Chondrocyte (in vitro differentiated cells): ENCODE data around the gene ARHGAP11A. TPM values are rescaled to one million over a fixed set of nuclear protein-coding genes. Genes with fewer than 3 reads are reported as not detected.

ENCODE experiments used
- DNase-seq: peaks from one replicate; pipeline ENCODE4 v3.0.0; 2021; ENCODE audit warnings: mixed read lengths, low spot score
- H3K27ac Mint-ChIP-seq: one replicate; pipeline ENCODE4 v1.8.0; 2021; ENCODE audit warnings: mild to moderate bottlenecking, moderate library complexity, mixed read lengths; ENCODE audit not compliant: unreplicated experiment
- H3K27me3 Mint-ChIP-seq: 2 replicates; pipeline ENCODE4 v1.8.0; 2021; ENCODE audit warnings: low read depth, mixed read lengths
- H3K36me3 Mint-ChIP-seq: 2 replicates; pipeline ENCODE4 v1.8.0; 2021; ENCODE audit warnings: low read depth, mixed read lengths
- H3K4me1 Mint-ChIP-seq: 2 replicates; pipeline ENCODE4 v1.8.0; 2021; ENCODE audit warnings: low read depth, mild to moderate bottlenecking, mixed read lengths
- H3K4me3 Mint-ChIP-seq: one replicate; pipeline ENCODE4 v1.8.0; 2021; ENCODE audit warnings: mild to moderate bottlenecking, moderate library complexity, mixed read lengths; ENCODE audit not compliant: unreplicated experiment
- H3K9me3 Mint-ChIP-seq: 2 replicates; pipeline ENCODE4 v1.8.0; 2021; ENCODE audit warnings: low read depth, mixed read lengths
- CTCF ChIP-seq: fragments of 200-600 bp; sonication (generic); IDR thresholded peaks from 2 replicates; pipeline ENCODE4 v1.5.0; 2021; ENCODE audit warnings: antibody characterized with exemption, mild to moderate bottlenecking, moderate library complexity
- total RNA-seq: library from RNA; stranded (reverse); gene quantifications from 3 replicates; pipeline ENCODE4 v1.2.1, GENCODE V29; 2021

ARHGAP11A gene
- total RNA-seq, 1 donor from 2014 or later = 14.5 TPM

- Mint-ChIP-seq H3K27ac (peak overlapping the region; percentile 68), H3K4me3 (no peak overlapping the region), H3K4me1 (peaks cover 31% of the 10 kb centered on the region), H3K9me3 (no peaks in the 10 kb centered on the region), H3K27me3 (no peaks in the 10 kb centered on the region), H3K36me3 (no peaks in the 10 kb centered on the region)
- no peak for DNase-seq
- no peak for TF ChIP-seq CTCF
These were observed 62.0 kb downstream of the ARHGAP11A start for GRCh38 chr15:32677238-32677750.

- H3K27ac Mint-ChIP-seq = no peak overlapping the region
- no peak overlapping the region for H3K4me3 Mint-ChIP-seq
- H3K9me3 Mint-ChIP-seq = no peaks in the 10 kb centered on the region
- DNase-seq = no peak
- no peaks in the 10 kb centered on the region for H3K27me3 Mint-ChIP-seq
- H3K4me1 Mint-ChIP-seq = peaks cover 51% of the 10 kb centered on the region
- TF ChIP-seq CTCF = peak; percentile 16
- H3K36me3 Mint-ChIP-seq = no peaks in the 10 kb centered on the region
These were observed 64.0 kb downstream of the ARHGAP11A start for GRCh38 chr15:32679298-32679690.

DNA sequence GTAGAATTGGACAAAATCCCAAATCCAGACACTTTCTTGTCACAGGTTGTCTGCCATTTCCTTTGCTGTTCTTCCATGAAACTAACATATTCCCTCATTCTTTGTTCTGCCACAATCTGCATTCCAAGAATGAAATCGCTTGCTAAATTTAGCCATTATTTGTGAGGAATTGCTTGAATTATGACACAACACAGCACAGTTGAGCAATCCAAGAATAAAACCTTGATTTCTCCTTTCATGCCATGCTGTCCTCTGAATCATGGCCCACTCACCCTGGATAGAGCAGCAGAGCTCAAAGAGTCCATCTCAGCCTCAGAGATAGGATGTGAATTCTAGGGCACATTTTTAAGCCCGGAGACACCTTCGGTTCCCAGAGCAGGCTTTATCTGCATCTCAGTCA lies 67.3 kb downstream of the ARHGAP11A start:
- Mint-ChIP-seq H3K9me3 (no peaks in the 10 kb centered on the region), H3K27me3 (no peaks in the 10 kb centered on the region), H3K4me1 (peaks cover 53% of the 10 kb centered on the region), H3K27ac (peak overlapping the region; percentile 88), H3K4me3 (no peak overlapping the region), H3K36me3 (peaks cover 1% of the 10 kb centered on the region)
- no peak for TF ChIP-seq CTCF
- DNase-seq = no peak

DNA sequence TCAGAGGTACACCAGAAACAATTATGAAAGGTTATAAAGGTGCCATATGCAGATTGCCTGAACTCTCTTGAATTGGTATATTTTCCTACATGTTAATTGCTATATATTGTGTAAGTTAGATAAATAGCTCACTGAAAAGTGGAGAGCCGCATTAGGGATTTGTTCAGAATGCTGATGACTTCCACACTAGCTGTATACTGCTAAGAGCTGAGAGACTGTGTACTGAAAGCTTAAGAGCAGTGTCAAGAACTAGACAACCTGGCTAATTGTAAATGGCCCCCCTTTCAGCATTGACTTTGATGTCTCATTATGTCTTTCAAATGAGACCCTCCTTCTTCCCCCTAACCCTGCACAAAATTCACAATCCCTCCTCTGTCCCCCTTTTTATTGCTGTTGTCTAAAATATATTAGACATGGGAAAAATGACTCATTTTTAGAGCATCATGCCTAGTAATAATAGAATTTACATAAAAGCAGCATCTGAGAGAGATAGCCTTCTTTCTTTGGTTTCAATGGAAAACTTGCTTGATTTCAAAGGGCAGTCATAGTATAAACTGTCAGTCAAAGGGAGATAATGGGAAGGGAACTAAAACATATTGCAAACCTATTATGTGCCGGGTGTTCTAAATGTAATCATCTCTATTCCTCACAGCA lies 67.8 kb downstream of the ARHGAP11A start:
- Mint-ChIP-seq H3K4me1 (peaks cover 52% of the 10 kb centered on the region), H3K4me3 (no peak overlapping the region), H3K36me3 (peaks cover 1% of the 10 kb centered on the region), H3K27me3 (no peaks in the 10 kb centered on the region), H3K27ac (peak overlapping the region; percentile 88), H3K9me3 (no peaks in the 10 kb centered on the region)
- DNase-seq = no peak
- no peak for TF ChIP-seq CTCF

- no peaks in the 10 kb centered on the region for H3K27me3 Mint-ChIP-seq
- H3K27ac Mint-ChIP-seq = peak overlapping the region; percentile 79
- no peak overlapping the region for H3K4me3 Mint-ChIP-seq
- DNase-seq = no peak
- no peaks in the 10 kb centered on the region for H3K9me3 Mint-ChIP-seq
- peaks cover 53% of the 10 kb centered on the region for H3K4me1 Mint-ChIP-seq
- peaks cover 1% of the 10 kb centered on the region for H3K36me3 Mint-ChIP-seq
- TF ChIP-seq CTCF = no peak
These were observed 68.7 kb downstream of the ARHGAP11A start for GRCh38 chr15:32683906-32684584.
